Measurements from ENCODE around the gene TMEM147.

The TMEM147 gene

GRCh38 chr19:35542209-35542608 is 3.2 kb upstream of the TMEM147 start:
- TF ChIP-seq CTCF (IDR thresholded peaks at IDR 0.05; ENCODE audit: extremely low read depth, missing control alignments) = no peak
- DNase-seq (ENCODE audit: low spot score) = no peak

- no peak for TF ChIP-seq CTCF (IDR thresholded peaks at IDR 0.05; ENCODE audit: extremely low read depth, missing control alignments)
- DNase-seq (ENCODE audit: low spot score) = no peak
These were observed 1.9 kb upstream of the TMEM147 start for GRCh38 chr19:35543280-35544109.

- no peak for DNase-seq (ENCODE audit: low spot score)
- TF ChIP-seq CTCF (IDR thresholded peaks at IDR 0.05; ENCODE audit: extremely low read depth, missing control alignments) = no peak
These were observed 1.2 kb upstream of the TMEM147 start for GRCh38 chr19:35544110-35544802.

- peak; percentile 82 for DNase-seq (ENCODE audit: low spot score)
- TF ChIP-seq CTCF (IDR thresholded peaks at IDR 0.05; ENCODE audit: extremely low read depth, missing control alignments) = no peak
These were observed 492 bp downstream of the TMEM147 start for GRCh38 chr19:35545855-35546381.

- no peak for DNase-seq (ENCODE audit: low spot score)
- no peak for TF ChIP-seq CTCF (IDR thresholded peaks at IDR 0.05; ENCODE audit: extremely low read depth, missing control alignments)
These were observed 1.1 kb downstream of the TMEM147 start for GRCh38 chr19:35546532-35546931.

- TF ChIP-seq CTCF (IDR thresholded peaks at IDR 0.05; ENCODE audit: extremely low read depth, missing control alignments) = peak; percentile 71
- DNase-seq (ENCODE audit: low spot score) = peak; percentile 84
These were observed 3.9 kb downstream of the TMEM147 start for GRCh38 chr19:35549174-35549788.

Measured in GM20000 (cell line).